ENCODE results near the gene CFAP251.

Gene CFAP251

GRCh38 chr12:121943926-121944325 is 25.5 kb downstream of the CFAP251 start:
- H3K36me3 Mint-ChIP-seq = peaks cover 8 to 9% of the 10 kb centered on the region in 2 donors
- H3K27ac Mint-ChIP-seq = no peak overlapping the region
- ATAC-seq (replicated peaks) (no peak), DNase-seq (no peak)
- H3K9me3 Mint-ChIP-seq = peaks cover 0 to 2% of the 10 kb centered on the region in 2 donors
- peaks cover 5% of the 10 kb centered on the region in 2 donors for H3K4me1 Mint-ChIP-seq
- H3K27me3 Mint-ChIP-seq = no peaks in the 10 kb centered on the region
- no peak overlapping the region for H3K4me3 Mint-ChIP-seq

- H3K27me3 Mint-ChIP-seq = no peaks in the 10 kb centered on the region
- DNase-seq = no peak
- H3K4me1 Mint-ChIP-seq = no peaks in the 10 kb centered on the region
- no peak overlapping the region for H3K4me3 Mint-ChIP-seq
- no peak overlapping the region for H3K27ac Mint-ChIP-seq
- no peak for ATAC-seq (replicated peaks)
- peaks cover 3 to 6% of the 10 kb centered on the region in 2 donors for H3K36me3 Mint-ChIP-seq
- peaks cover 0 to 2% of the 10 kb centered on the region in 2 donors for H3K9me3 Mint-ChIP-seq
These were observed 28.1 kb downstream of the CFAP251 start for GRCh38 chr12:121946313-121947025.

GRCh38 chr12:121947981-121948380 is 29.6 kb downstream of the CFAP251 start:
- Mint-ChIP-seq H3K27me3 (no peaks in the 10 kb centered on the region), H3K27ac (no peak overlapping the region), H3K9me3 (peaks cover 0 to 2% of the 10 kb centered on the region in 2 donors), H3K36me3 (peaks cover 3 to 4% of the 10 kb centered on the region in 2 donors), H3K4me3 (no peak overlapping the region), H3K4me1 (no peaks in the 10 kb centered on the region)
- no peak for DNase-seq
- no peak for ATAC-seq (replicated peaks)

- Mint-ChIP-seq H3K27me3 (no peaks in the 10 kb centered on the region), H3K4me1 (no peaks in the 10 kb centered on the region), H3K27ac (no peak overlapping the region), H3K36me3 (peaks cover 2 to 3% of the 10 kb centered on the region in 2 donors), H3K9me3 (peaks cover 0 to 2% of the 10 kb centered on the region in 2 donors), H3K4me3 (no peak overlapping the region)
- DNase-seq (no peak), ATAC-seq (replicated peaks) (no peak)
These were observed 31.4 kb downstream of the CFAP251 start for GRCh38 chr12:121949648-121950397.

- Mint-ChIP-seq H3K27me3 (no peaks in the 10 kb centered on the region), H3K36me3 (no peaks in the 10 kb centered on the region), H3K27ac (no peak overlapping the region), H3K9me3 (no peaks in the 10 kb centered on the region), H3K4me1 (peaks cover 8 to 10% of the 10 kb centered on the region in 2 donors), H3K4me3 (no peak overlapping the region)
- ATAC-seq (replicated peaks) (no peak), DNase-seq (no peak)
These were observed 34.8 kb downstream of the CFAP251 start for GRCh38 chr12:121953117-121953692.

- DNase-seq = no peak
- peaks cover 8 to 10% of the 10 kb centered on the region in 2 donors for H3K4me1 Mint-ChIP-seq
- no peaks in the 10 kb centered on the region for H3K27me3 Mint-ChIP-seq
- no peak overlapping the region for H3K27ac Mint-ChIP-seq
- H3K9me3 Mint-ChIP-seq = no peaks in the 10 kb centered on the region
- H3K4me3 Mint-ChIP-seq = no peak overlapping the region
- no peak for ATAC-seq (replicated peaks)
- H3K36me3 Mint-ChIP-seq = no peaks in the 10 kb centered on the region
These were observed 35.3 kb downstream of the CFAP251 start for GRCh38 chr12:121953695-121954094.

- Mint-ChIP-seq H3K9me3 (no peaks in the 10 kb centered on the region), H3K4me3 (no peak overlapping the region), H3K27ac (no peak overlapping the region), H3K27me3 (no peaks in the 10 kb centered on the region), H3K4me1 (peaks cover 8 to 10% of the 10 kb centered on the region in 2 donors), H3K36me3 (no peaks in the 10 kb centered on the region)
- ATAC-seq (replicated peaks) (peak in 1 of 2 donors; percentile 36), DNase-seq (no peak)
These were observed 37.2 kb downstream of the CFAP251 start for GRCh38 chr12:121955258-121956237.

GRCh38 chr12:121957861-121958515 is 39.6 kb downstream of the CFAP251 start:
- Mint-ChIP-seq H3K4me1 (peaks cover 8 to 16% of the 10 kb centered on the region in 2 donors), H3K9me3 (no peaks in the 10 kb centered on the region), H3K27me3 (no peaks in the 10 kb centered on the region), H3K36me3 (no peaks in the 10 kb centered on the region), H3K27ac (no peak overlapping the region), H3K4me3 (no peak overlapping the region)
- DNase-seq (no peak), ATAC-seq (replicated peaks) (no peak)

GRCh38 chr12:121958541-121959240 is 40.3 kb downstream of the CFAP251 start:
- Mint-ChIP-seq H3K4me3 (no peak overlapping the region), H3K27ac (no peak overlapping the region), H3K36me3 (no peaks in the 10 kb centered on the region), H3K4me1 (peaks cover 11 to 16% of the 10 kb centered on the region in 2 donors), H3K9me3 (no peaks in the 10 kb centered on the region), H3K27me3 (no peaks in the 10 kb centered on the region)
- no peak for ATAC-seq (replicated peaks)
- DNase-seq = no peak

GRCh38 chr12:121960541-121960940 is 42.1 kb downstream of the CFAP251 start:
- no peaks in the 10 kb centered on the region for H3K27me3 Mint-ChIP-seq
- no peak overlapping the region for H3K4me3 Mint-ChIP-seq
- peaks cover 11 to 21% of the 10 kb centered on the region in 2 donors for H3K4me1 Mint-ChIP-seq
- no peaks in the 10 kb centered on the region for H3K36me3 Mint-ChIP-seq
- DNase-seq (no peak), ATAC-seq (replicated peaks) (no peak)
- H3K9me3 Mint-ChIP-seq = no peaks in the 10 kb centered on the region
- no peak overlapping the region for H3K27ac Mint-ChIP-seq

GRCh38 chr12:121961195-121961879 is 42.9 kb downstream of the CFAP251 start:
- H3K27ac Mint-ChIP-seq = no peak overlapping the region
- DNase-seq = no peak
- H3K4me3 Mint-ChIP-seq = no peak overlapping the region
- no peaks in the 10 kb centered on the region for H3K27me3 Mint-ChIP-seq
- no peak for ATAC-seq (replicated peaks)
- peaks cover 8 to 15% of the 10 kb centered on the region in 2 donors for H3K4me1 Mint-ChIP-seq
- H3K36me3 Mint-ChIP-seq = no peaks in the 10 kb centered on the region
- H3K9me3 Mint-ChIP-seq = no peaks in the 10 kb centered on the region

- Mint-ChIP-seq H3K4me1 (peaks cover 12 to 20% of the 10 kb centered on the region in 2 donors), H3K36me3 (peaks cover 0 to 5% of the 10 kb centered on the region in 2 donors), H3K4me3 (no peak overlapping the region), H3K27me3 (no peaks in the 10 kb centered on the region), H3K27ac (peak overlapping the region; percentile 57), H3K9me3 (no peaks in the 10 kb centered on the region)
- no peak for ATAC-seq (replicated peaks)
- no peak for DNase-seq
These were observed 45.1 kb downstream of the CFAP251 start for GRCh38 chr12:121963341-121964018.
